Spleen (tissue), 11 donors: Measurements from ENCODE around the gene KCNJ5. TPM values are rescaled to one million over a fixed set of nuclear protein-coding genes. Genes with fewer than 3 reads are reported as not detected.
A peak's percentile ranks its signal among the peaks of the same experiment; 100 is the strongest.

Source experiments
- DNase-seq: peaks from one replicate; pipeline ENCODE4 v3.0.0-alpha.2; 2020
- H3K27ac ChIP-seq, 8 donors: fragments of 200-600 bp; sonication (generic) in 7 of 8; 1 replicate in 4 of 8; 2 replicates in 4 of 8; pipeline versions ENCODE4 v1.5.0 to v1.8.0; 2016 to 2021; ENCODE audit warnings: inconsistent platforms in 4 of 8, mild to moderate bottlenecking in 4 of 8, moderate library complexity in 1 of 8
- H3K27me3 ChIP-seq, 7 donors: fragments of 200-600 bp; sonication (generic) in 6 of 7; replicated peaks in 1 of 7; 1 replicate in 4 of 7; 2 replicates in 3 of 7; pipeline versions ENCODE4 v1.5.0 to v1.8.0; 2016 to 2021; ENCODE audit warnings: inconsistent platforms in 3 of 7, mild to moderate bottlenecking in 1 of 7
- H3K36me3 ChIP-seq, 6 donors: fragments of 200-600 bp; sonication (generic) in 5 of 6; 1 replicate in 4 of 6; 2 replicates in 2 of 6; pipeline versions ENCODE4 v1.5.0 to v1.8.0; 2016 to 2021; ENCODE audit warnings: inconsistent platforms in 2 of 6
- H3K4me1 ChIP-seq, 6 donors: fragments of 200-600 bp; sonication (generic) in 5 of 6; 1 replicate in 3 of 6; 2 replicates in 3 of 6; pipeline versions ENCODE4 v1.5.0 to v1.8.0; 2016 to 2021; ENCODE audit warnings: inconsistent platforms in 3 of 6
- H3K4me3 ChIP-seq, 8 donors: fragments of 200-600 bp; sonication (generic) in 7 of 8; 1 replicate in 4 of 8; 2 replicates in 4 of 8; pipeline versions ENCODE4 v1.5.0 to v1.8.0; 2016 to 2021; ENCODE audit warnings: inconsistent platforms in 4 of 8, mild to moderate bottlenecking in 4 of 8, moderate library complexity in 2 of 8
- H3K9me3 ChIP-seq, 8 donors: fragments of 200-600 bp; sonication (generic) in 7 of 8; 1 replicate in 4 of 8; 2 replicates in 4 of 8; pipeline versions ENCODE4 v1.5.0 to v1.8.0; 2016 to 2021; ENCODE audit warnings: inconsistent platforms in 4 of 8
- POLR2A ChIP-seq, 3 donors: fragments of 450-650 bp; IDR thresholded peaks; one replicate each; pipeline ENCODE4 v1.5.1; 2017; ENCODE audit warnings: antibody characterized with exemption in 3 of 3, mild to moderate bottlenecking in 1 of 3
- POLR2AphosphoS5 ChIP-seq, 3 donors: sonication (generic); formaldehyde crosslinking; IDR thresholded peaks; one replicate each; pipeline ENCODE4 v1.5.1; 2017; ENCODE audit warnings: antibody characterized with exemption in 3 of 3
- WGBS, 5 donors: extraction: QIAGEN DNeasy Blood & Tissue Kit in 3 of 5; methylation state at CpG; one replicate each; pipeline versions ENCODE4 v1.1.5 to v1.1.7; 2013 to 2018; 5-methylcytosine and 5-hydroxymethylcytosine counted together
- intact Hi-C: fragments of 100-400 bp; cut with DNase I; formaldehyde crosslinking; loops from one replicate; pipeline ENCODE4 v1.15.0; 2023; ENCODE audit warnings: low total_unique reads
- polyA plus RNA-seq, 3 donors: library from polyadenylated mRNA; stranded (reverse); fragments of 200-250 nt; gene quantifications; one replicate each; pipeline ENCODE4 v1.2.1, GENCODE V29; 2013
- total RNA-seq, 7 donors: library from RNA; depleted of rRNA in 3 of 7; stranded (reverse); fragments of >200 nt in 3 of 7; fragmentation: NEBNext Ultra II Directional in 4 of 7; extraction: Animal tissue kit (Norgen Biotek cat#: 25700) in 4 of 7; gene quantifications; one replicate each; pipeline versions ENCODE4 v1.1.0 to v1.2.1, GENCODE V29; 2016 to 2021
- TF ChIP-seq, protein P1 (sequence below), 11 experiments: fragments of 200-600 bp in 7 of 11; fragments of 450-650 bp in 4 of 11; sonication (generic) in 4 of 11; IDR thresholded peaks in 8 of 11; conservative IDR thresholded peaks in 3 of 11; 1 replicate in 7 of 11; 2 replicates in 4 of 11; pipeline versions ENCODE4 v1.4.0 to v1.8.0; 2016 to 2021; ENCODE audit warnings: antibody characterized with exemption in 11 of 11, inconsistent platforms in 4 of 11, mild to moderate bottlenecking in 1 of 11
- donor health status: healthy with polysubstance abuse.
- donor health status: DM: no; HTN: no; CAD: no; lungs with moderate emphysema.
- donor health status: DM: no; HTN: no; CAD: no.
- donor health status: Bipolar disorder and iron deficiency.
- donor health status: healthy.
- donor health status: DM: no; HTN: no; CAD: no.
- donor health status: DM: yes; HTN: yes; CAD: no.

Gene KCNJ5
- total and polyA plus RNA-seq, 10 donors: 0.42 to 45.4 (median 12.0) TPM

DNA sequence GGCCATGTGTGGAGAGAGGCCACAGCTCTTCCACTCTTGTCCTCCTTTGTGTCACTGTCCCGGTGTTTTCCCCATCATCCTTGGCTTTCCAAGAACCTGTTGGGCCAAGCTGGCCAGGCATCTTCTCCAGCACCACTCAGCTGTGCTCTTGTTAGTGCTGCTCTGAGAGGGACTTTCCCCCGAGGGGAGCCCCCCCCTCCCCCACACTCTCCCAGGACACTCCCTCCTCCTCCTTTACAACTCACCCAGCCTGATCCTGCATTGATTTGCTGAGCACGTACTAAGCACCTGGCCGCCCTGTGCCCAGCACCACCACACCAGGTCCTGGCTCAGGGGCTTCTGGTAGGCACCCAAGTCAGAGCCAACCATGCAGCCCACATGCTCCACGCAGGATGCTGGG is 38.3 kb downstream of the KCNJ5 start:
- Histone ChIP-seq H3K27me3 (no peaks in the 10 kb centered on the region), H3K4me3 (no peak overlapping the region), H3K36me3 (no peaks in the 10 kb centered on the region), H3K4me1 (peaks cover 0 to 19% (median 0%) of the 10 kb centered on the region in 6 donors), H3K27ac (no peak overlapping the region), H3K9me3 (no peaks in the 10 kb centered on the region)
- intact Hi-C loops: no loop called here
- 78 to 81% (median 79%) methylated on average over 5 of the region's 5 CpGs for WGBS, 5 donors
- TF ChIP-seq, protein P1, sequence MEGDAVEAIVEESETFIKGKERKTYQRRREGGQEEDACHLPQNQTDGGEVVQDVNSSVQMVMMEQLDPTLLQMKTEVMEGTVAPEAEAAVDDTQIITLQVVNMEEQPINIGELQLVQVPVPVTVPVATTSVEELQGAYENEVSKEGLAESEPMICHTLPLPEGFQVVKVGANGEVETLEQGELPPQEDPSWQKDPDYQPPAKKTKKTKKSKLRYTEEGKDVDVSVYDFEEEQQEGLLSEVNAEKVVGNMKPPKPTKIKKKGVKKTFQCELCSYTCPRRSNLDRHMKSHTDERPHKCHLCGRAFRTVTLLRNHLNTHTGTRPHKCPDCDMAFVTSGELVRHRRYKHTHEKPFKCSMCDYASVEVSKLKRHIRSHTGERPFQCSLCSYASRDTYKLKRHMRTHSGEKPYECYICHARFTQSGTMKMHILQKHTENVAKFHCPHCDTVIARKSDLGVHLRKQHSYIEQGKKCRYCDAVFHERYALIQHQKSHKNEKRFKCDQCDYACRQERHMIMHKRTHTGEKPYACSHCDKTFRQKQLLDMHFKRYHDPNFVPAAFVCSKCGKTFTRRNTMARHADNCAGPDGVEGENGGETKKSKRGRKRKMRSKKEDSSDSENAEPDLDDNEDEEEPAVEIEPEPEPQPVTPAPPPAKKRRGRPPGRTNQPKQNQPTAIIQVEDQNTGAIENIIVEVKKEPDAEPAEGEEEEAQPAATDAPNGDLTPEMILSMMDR (IDR thresholded peaks at IDR 0.05 in 8 of 11, conservative IDR thresholded peaks at IDR 0.05 in 3 of 11): no peak
- TF ChIP-seq POLR2AphosphoS5 (IDR thresholded peaks at IDR 0.05): no peak
- DNase-seq: peak; percentile 62

DNA sequence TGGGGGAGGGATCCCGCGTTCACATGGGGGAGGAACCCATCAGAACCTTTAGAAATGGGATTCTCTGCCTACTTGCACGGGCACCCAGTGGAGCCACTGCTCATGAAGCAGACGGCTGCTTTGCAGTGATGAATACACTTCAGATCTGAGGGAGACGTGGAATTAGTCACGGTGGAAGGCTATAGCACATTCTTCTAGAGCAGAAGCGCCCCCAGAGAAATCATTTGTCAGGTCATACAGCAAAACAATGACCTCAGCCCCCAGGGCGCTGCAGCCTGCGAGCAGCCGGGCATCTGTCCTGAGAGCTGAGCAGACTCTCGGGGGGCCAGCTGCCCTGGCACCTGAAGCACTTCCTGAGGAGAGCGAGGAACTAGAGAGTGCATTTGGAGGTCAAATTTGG is 38.8 kb downstream of the KCNJ5 start:
- H3K4me3 ChIP-seq: no peak overlapping the region
- TF ChIP-seq, protein P1 (IDR thresholded peaks at IDR 0.05 in 8 of 11, conservative IDR thresholded peaks at IDR 0.05 in 3 of 11): no peak
- no peak for TF ChIP-seq POLR2A (IDR thresholded peaks at IDR 0.05)
- TF ChIP-seq POLR2AphosphoS5 (IDR thresholded peaks at IDR 0.05): no peak
- H3K36me3 ChIP-seq: no peaks in the 10 kb centered on the region
- peak; percentile 40 for DNase-seq
- no peak overlapping the region for H3K27ac ChIP-seq
- H3K4me1 ChIP-seq: peaks cover 0 to 17% (median 0%) of the 10 kb centered on the region in 6 donors
- intact Hi-C loops: no loop called here
- H3K9me3 ChIP-seq: no peaks in the 10 kb centered on the region
- 72 to 84% (median 79%) methylated on average over 10 to 12 of the region's 12 CpGs for WGBS, 5 donors
- no peaks in the 10 kb centered on the region for H3K27me3 ChIP-seq

DNA sequence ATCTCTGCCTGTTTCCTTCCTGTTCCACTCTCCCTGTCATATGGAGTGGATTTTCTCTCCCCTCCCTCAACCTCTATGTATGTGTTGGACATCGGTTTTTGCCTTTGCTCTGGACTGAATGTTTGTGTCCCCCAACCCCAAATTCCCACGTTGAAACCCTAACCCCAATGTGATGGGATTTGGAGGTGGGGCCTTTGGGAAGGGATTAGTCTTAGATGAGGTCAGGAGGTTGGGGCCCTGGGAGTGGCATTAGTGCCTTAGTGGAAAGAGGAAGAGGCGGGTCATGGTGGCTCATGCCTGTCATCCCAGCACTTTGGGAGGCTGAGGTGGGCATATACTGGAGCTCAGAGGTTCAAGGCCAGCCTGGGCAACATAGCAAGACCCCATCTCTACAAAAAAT is 39.9 kb downstream of the KCNJ5 start:
- WGBS, 5 donors: 74 to 90% (median 88%) methylated on average over 3 of the region's 3 CpGs
- intact Hi-C loops: no loop called here

DNA sequence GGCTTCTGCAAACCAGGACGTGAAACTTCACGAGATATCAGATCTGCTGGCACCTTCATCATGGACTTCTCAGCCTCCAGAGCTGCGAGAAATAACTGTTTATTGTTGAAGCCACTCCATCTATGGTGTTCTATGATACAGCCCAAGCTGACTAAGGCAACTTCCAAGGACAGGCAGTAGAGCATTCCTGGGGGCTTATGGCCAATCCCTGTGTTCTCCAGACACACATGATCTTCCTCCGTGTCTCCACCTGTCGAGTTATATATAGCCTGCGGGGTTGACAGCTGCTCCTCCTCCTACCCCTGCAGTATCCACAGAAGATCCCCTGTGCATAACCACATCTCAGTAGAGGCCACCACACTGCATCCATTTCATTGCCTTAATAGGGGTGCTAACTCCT is 40.5 kb downstream of the KCNJ5 start:
- WGBS, 5 donors: 91 to 96% (median 94%) methylated on average over 6 of the region's 6 CpGs
- H3K4me1 ChIP-seq: peaks cover 0 to 13% (median 2%) of the 10 kb centered on the region in 6 donors
- no peaks in the 10 kb centered on the region for H3K27me3 ChIP-seq
- H3K36me3 ChIP-seq: no peaks in the 10 kb centered on the region
- H3K9me3 ChIP-seq: no peaks in the 10 kb centered on the region
- no peak overlapping the region for H3K27ac ChIP-seq
- no peak for DNase-seq
- TF ChIP-seq, protein P1 (IDR thresholded peaks at IDR 0.05 in 8 of 11, conservative IDR thresholded peaks at IDR 0.05 in 3 of 11): no peak
- TF ChIP-seq POLR2AphosphoS5 (IDR thresholded peaks at IDR 0.05): no peak
- intact Hi-C loops: no loop called here
- H3K4me3 ChIP-seq: no peak overlapping the region

More for the DNA sequence above, 39.9 kb downstream of the KCNJ5 start:
- Histone ChIP-seq H3K4me3 (no peak overlapping the region), H3K36me3 (no peaks in the 10 kb centered on the region), H3K9me3 (no peaks in the 10 kb centered on the region), H3K27ac (no peak overlapping the region), H3K27me3 (no peaks in the 10 kb centered on the region), H3K4me1 (peaks cover 0 to 13% (median 0%) of the 10 kb centered on the region in 6 donors)
- DNase-seq: no peak
- TF ChIP-seq POLR2A (IDR thresholded peaks at IDR 0.05) (no peak), POLR2AphosphoS5 (IDR thresholded peaks at IDR 0.05) (no peak)
- TF ChIP-seq, protein P1 (IDR thresholded peaks at IDR 0.05 in 8 of 11, conservative IDR thresholded peaks at IDR 0.05 in 3 of 11): no peak
